Measurements from ENCODE around the gene SMC3.

The SMC3 gene

DNA sequence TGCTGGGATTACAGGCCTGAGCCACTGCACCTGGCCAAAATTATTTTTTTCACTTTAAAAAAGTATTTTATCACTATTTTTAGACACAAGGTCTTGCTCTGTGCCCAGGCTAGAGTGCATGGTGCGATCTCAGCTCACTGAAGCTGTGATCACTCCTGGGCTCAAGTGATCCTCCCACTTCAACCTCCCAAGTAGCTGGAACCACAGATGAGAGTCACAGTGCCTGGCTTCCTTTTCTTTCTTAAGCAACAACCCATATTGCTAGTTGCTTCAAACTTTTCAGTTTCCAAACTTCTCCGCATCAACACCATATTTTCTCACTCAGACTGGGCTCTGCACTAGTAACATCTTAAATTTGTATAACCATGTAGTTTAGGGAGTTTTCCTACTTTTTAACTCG is 9.5 kb upstream of the SMC3 start:
- no peak overlapping the region for H3K4me3 ChIP-seq (ENCODE audit: low read depth, low read length)
- H3K27me3 ChIP-seq (ENCODE audit: control insufficient read depth, insufficient read depth, low read length) = no peaks in the 10 kb centered on the region
- no peak overlapping the region for H3K9ac ChIP-seq
- TF ChIP-seq, protein P1, sequence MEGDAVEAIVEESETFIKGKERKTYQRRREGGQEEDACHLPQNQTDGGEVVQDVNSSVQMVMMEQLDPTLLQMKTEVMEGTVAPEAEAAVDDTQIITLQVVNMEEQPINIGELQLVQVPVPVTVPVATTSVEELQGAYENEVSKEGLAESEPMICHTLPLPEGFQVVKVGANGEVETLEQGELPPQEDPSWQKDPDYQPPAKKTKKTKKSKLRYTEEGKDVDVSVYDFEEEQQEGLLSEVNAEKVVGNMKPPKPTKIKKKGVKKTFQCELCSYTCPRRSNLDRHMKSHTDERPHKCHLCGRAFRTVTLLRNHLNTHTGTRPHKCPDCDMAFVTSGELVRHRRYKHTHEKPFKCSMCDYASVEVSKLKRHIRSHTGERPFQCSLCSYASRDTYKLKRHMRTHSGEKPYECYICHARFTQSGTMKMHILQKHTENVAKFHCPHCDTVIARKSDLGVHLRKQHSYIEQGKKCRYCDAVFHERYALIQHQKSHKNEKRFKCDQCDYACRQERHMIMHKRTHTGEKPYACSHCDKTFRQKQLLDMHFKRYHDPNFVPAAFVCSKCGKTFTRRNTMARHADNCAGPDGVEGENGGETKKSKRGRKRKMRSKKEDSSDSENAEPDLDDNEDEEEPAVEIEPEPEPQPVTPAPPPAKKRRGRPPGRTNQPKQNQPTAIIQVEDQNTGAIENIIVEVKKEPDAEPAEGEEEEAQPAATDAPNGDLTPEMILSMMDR (IDR thresholded peaks at IDR 0.05) = no peak
- H3K79me2 ChIP-seq = no peaks in the 10 kb centered on the region
- H3K4me1 ChIP-seq = no peaks in the 10 kb centered on the region
- H3K4me2 ChIP-seq (ENCODE audit: low read length) = no peak overlapping the region
- no peaks in the 10 kb centered on the region for H3K36me3 ChIP-seq (ENCODE audit: control insufficient read depth, insufficient read depth, low read length)
- no peaks in the 10 kb centered on the region for H3K9me3 ChIP-seq (ENCODE audit: control insufficient read depth, low read length)
- no peak overlapping the region for H2AFZ ChIP-seq
- H3K27ac ChIP-seq = no peak overlapping the region

- Histone ChIP-seq H3K9me3 (ENCODE audit: control insufficient read depth, low read length) (no peaks in the 10 kb centered on the region), H3K27me3 (ENCODE audit: control insufficient read depth, insufficient read depth, low read length) (no peaks in the 10 kb centered on the region), H3K27ac (no peak overlapping the region)
Measured at GRCh38 chr10:110560012-110560411, 7.5 kb upstream of the SMC3 start.

GRCh38 chr10:110561292-110561691 is 6.2 kb upstream of the SMC3 start:
- TF ChIP-seq, protein P1 (IDR thresholded peaks at IDR 0.05) = no peak
- no peaks in the 10 kb centered on the region for H3K9me3 ChIP-seq (ENCODE audit: control insufficient read depth, low read length)
- no peaks in the 10 kb centered on the region for H3K36me3 ChIP-seq (ENCODE audit: control insufficient read depth, insufficient read depth, low read length)
- H3K27ac ChIP-seq = no peak overlapping the region
- H2AFZ ChIP-seq = no peak overlapping the region
- H3K79me2 ChIP-seq = no peaks in the 10 kb centered on the region
- no peak overlapping the region for H3K9ac ChIP-seq
- no peak overlapping the region for H3K4me3 ChIP-seq (ENCODE audit: low read depth, low read length)
- H3K4me1 ChIP-seq = no peaks in the 10 kb centered on the region
- no peaks in the 10 kb centered on the region for H3K27me3 ChIP-seq (ENCODE audit: control insufficient read depth, insufficient read depth, low read length)
- H3K4me2 ChIP-seq (ENCODE audit: low read length) = no peak overlapping the region

More at GRCh38 chr10:110560012-110560411, 7.5 kb upstream of the SMC3 start:
- H3K4me1 ChIP-seq = no peaks in the 10 kb centered on the region
- no peaks in the 10 kb centered on the region for H3K79me2 ChIP-seq
- H3K4me3 ChIP-seq (ENCODE audit: low read depth, low read length) = no peak overlapping the region
- H3K4me2 ChIP-seq (ENCODE audit: low read length) = no peak overlapping the region
- TF ChIP-seq, protein P1 (IDR thresholded peaks at IDR 0.05) = no peak
- no peaks in the 10 kb centered on the region for H3K36me3 ChIP-seq (ENCODE audit: control insufficient read depth, insufficient read depth, low read length)
- no peak overlapping the region for H2AFZ ChIP-seq
- no peak overlapping the region for H3K9ac ChIP-seq

GRCh38 chr10:110562348-110562747 is 5.1 kb upstream of the SMC3 start:
- Histone ChIP-seq H3K9me3 (ENCODE audit: control insufficient read depth, low read length) (no peaks in the 10 kb centered on the region), H3K36me3 (ENCODE audit: control insufficient read depth, insufficient read depth, low read length) (no peaks in the 10 kb centered on the region), H3K27ac (no peak overlapping the region), H3K9ac (no peak overlapping the region), H3K4me1 (no peaks in the 10 kb centered on the region), H3K79me2 (peaks cover under 1% of the 10 kb centered on the region), H2AFZ (no peak overlapping the region), H3K4me3 (ENCODE audit: low read depth, low read length) (no peak overlapping the region), H3K27me3 (ENCODE audit: control insufficient read depth, insufficient read depth, low read length) (no peaks in the 10 kb centered on the region), H3K4me2 (ENCODE audit: low read length) (no peak overlapping the region)
- TF ChIP-seq, protein P1 (IDR thresholded peaks at IDR 0.05) = no peak

GRCh38 chr10:110563132-110563531 is 4.4 kb upstream of the SMC3 start:
- Histone ChIP-seq H3K4me2 (ENCODE audit: low read length) (no peak overlapping the region), H3K36me3 (ENCODE audit: control insufficient read depth, insufficient read depth, low read length) (no peaks in the 10 kb centered on the region), H3K4me3 (ENCODE audit: low read depth, low read length) (no peak overlapping the region), H3K79me2 (peaks cover 8% of the 10 kb centered on the region), H3K9me3 (ENCODE audit: control insufficient read depth, low read length) (no peaks in the 10 kb centered on the region), H3K4me1 (no peaks in the 10 kb centered on the region), H2AFZ (no peak overlapping the region), H3K27me3 (ENCODE audit: control insufficient read depth, insufficient read depth, low read length) (no peaks in the 10 kb centered on the region), H3K9ac (no peak overlapping the region), H3K27ac (no peak overlapping the region)
- TF ChIP-seq, protein P1 (IDR thresholded peaks at IDR 0.05) = no peak

All from parathyroid adenoma (tissue), 2 donors.